GM18909 (cell line): Measurements from ENCODE around the gene PMVK.
"Not testable (repeated sequence)": the region's sequence is repeated elsewhere in the genome, so short reads cannot be mapped to it uniquely, and the experiment has no call there.

ENCODE experiments used
- ATAC-seq: cut with Tn5 transposase; IDR thresholded peaks from one replicate; pipeline ENCODE4 v1.9.1; 2021; ENCODE audit warnings: mild to moderate bottlenecking; ENCODE audit not compliant: unreplicated experiment, poor library complexity

The PMVK gene

DNA sequence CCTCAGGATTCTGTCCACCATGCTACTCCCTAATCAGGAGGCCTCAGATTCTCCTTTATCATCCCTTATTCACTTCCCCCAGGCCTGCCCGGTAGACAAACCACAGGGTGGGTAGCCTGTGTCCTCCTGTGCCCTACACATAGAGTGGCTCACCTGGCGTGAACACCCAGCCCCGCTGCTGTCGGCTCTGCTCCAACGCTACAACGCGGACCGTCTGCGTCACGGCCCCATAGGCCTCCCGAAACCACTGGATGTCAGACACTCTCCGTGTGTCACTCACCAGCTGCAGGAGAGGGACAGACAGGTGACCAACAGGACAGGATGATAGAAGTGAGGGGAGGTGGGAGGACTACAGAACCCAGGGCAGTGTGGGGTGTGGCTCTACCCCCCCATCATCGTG lies 10.3 kb downstream of the PMVK start:
- ATAC-seq = no peak

- ATAC-seq = no peak
Measured at GRCh38 chr1:154925335-154926170, 11.0 kb downstream of the PMVK start.

GRCh38 chr1:154923695-154924094 lies 12.8 kb downstream of the PMVK start:
- ATAC-seq = no peak

GRCh38 chr1:154913273-154913672 lies 23.2 kb downstream of the PMVK start:
- no peak for ATAC-seq

DNA sequence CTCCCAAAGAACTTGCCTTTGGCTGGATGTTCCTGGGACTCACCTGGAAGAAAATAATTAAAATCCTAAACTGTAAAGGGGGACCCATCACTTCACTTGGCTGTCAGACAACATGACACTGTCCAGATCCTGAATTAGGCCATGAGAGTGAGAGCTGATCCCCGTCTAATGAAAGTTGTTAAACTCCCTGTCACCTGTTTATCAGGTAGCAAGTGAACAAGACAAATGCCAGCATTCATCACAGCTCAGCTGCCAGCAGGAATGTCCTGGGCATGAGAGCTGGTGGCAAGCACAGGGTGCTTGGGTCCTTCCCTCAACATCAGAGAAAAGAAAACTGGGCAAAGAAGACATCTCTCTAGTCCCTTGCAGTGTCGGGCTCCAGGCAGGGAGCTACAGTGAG lies 23.8 kb downstream of the PMVK start:
- ATAC-seq = no peak

DNA sequence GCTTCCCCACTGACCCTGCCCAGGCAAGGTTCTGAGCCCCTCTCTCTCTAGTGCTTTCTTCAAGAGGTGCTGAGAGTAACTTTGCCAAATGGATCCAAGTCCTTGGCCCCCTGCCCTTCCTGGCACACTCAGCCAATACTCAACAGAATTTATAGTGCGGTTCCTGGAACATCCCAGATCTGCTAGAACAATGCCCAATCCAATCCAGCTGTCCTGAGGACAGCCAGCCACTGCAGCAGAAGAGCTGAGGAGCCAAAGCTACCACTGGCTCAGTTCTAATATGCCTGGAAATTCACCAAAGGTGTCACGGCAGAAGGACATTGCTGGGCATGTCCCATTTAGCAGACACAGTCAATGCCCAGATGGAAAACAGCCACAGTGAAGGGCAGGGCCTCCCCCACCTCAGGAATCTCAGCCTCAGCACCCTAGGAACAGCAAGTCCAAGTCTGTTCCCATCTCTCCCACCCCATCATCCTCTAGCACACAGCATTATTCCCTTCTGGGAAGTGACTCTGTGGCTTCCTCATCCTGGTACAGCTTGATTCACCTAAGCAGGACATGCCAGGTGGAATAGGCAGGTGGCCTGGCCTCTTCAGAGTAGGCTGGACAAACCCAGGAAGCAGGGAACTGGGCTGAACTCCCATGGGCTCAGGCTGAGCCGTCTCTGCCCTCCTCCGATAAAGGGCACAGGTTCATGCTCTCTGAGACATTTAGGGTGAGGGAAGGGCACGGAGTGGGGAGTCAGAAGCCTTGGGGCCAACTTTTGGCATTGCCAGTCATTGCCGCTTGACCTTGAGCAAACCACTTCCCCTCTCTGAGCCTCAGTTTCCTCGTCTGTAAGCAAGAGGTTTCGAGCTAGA lies 24.6 kb downstream of the PMVK start:
- ATAC-seq = no peak

DNA sequence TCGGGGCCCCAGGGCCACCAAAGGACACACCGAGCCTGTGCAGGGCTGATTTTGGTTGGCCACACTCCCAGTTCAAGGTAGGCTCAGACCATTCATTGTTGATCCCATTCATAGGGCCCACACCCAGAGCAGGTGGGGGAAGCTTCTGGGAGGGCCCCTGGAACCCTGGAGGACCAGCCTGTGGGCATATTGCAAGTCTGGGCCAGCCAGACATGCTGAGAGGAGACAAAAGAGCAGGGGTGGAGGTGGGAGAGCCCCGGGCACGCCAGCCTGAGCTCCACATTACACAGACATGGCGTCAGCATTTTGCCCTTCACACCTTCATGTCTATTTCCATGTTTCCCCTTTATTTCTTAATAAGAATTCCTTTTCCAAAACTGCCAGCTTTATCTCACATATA lies 25.7 kb downstream of the PMVK start:
- ATAC-seq = no peak

DNA sequence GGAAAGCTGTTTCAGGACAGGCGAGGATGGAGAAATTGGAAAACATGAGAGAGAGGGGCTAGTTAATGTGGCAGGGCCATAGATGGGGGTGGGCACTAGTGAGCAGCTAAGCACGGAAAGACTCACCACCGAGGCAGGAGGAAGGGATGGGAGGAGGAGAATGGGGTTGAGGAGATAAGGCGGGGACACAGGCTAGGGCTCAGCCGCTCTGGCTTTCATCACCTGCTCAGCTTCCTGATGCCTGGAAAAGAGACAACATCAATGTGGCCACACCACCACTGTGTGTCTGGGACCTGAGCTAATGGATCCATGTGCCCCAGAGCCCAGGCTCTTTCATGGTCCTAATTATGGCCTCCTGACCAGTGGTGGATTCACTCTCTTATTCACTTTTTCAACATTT lies 27.6 kb downstream of the PMVK start:
- ATAC-seq = no peak

DNA sequence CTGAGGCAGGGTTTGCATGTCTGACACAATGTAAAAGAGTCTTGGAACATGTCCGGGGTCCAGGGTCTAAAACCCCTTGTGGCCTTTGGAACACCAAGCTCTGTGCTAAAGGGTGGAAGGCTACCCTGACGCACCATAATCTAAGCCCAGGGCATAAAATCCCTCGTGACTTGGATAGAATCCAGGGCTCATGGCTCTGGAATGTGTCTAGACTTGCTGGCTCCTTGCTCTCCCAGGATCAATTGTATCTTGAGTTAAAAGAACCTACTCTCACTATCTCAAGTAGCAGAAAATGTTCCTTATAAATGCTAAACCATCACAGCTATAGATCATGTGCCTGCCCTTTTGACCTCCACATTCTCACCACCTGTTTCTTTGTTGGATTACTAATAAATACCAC lies 28.4 kb downstream of the PMVK start:
- ATAC-seq = not testable (repeated sequence)

- ATAC-seq = no peak
Measured at GRCh38 chr1:154906621-154907081, 29.9 kb downstream of the PMVK start.

GRCh38 chr1:154902938-154903566 lies 33.5 kb downstream of the PMVK start:
- no peak for ATAC-seq

DNA sequence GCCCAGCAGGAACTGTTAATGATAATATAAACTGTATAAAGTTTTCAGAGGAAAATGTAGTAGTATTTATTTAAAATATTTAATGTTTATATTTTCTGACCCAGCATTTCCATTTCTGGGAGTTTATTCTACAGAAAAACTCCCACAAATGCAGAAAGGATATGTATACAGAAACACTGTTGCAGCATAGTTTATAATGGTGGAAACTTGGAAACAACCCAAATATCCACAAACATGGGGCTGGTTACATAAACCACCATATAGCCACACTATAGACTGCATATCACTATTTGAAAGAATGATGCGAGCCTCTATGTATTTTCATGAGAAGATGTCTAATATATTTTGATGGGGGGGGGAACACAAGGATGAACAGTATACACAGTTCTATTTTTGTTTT lies 34.9 kb downstream of the PMVK start:
- ATAC-seq = no peak

DNA sequence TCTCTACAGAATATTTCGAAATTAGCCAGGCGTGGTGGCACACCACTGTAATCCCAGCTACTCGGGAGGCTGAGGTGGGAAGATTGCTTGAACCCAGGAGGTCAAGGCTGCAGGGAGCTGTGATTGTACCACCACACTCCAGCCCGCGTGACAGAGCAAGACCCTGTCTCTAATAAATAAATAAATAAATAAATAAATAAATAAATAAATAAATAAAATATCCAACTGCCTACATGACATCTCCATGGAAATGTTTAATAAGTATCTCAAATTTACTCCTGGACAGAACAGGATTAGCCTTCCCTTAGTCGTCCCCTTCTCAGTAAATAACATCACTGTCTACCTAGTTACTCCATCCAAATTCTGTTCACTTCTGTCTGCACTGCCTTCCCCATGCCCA lies 37.5 kb downstream of the PMVK start:
- ATAC-seq = no peak

DNA sequence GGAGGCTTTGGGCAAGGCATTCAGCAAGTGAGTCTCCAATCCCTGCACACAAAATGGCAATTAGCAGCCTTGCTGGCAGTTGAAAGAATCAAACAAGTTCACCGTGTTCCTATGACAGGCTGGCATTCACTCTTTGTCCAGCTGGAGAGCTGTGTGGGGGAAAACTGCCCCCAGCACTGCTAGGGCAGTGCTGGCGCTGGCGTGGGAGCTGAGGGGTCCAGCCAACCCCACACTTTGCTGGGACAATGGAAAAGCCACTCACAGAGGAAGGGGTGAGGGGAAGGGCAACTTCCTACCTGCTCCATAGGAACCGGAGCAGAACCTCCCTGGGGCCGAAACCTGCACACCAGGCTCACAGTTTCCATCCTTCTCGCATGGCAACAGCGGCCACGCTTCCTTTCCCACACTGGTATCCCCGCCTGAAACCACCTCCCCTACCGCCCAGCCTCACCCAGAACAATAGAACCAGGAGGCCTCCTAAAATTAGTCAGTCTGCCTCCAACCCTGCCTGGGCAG lies 39.7 kb downstream of the PMVK start:
- no peak for ATAC-seq

GRCh38 chr1:154895798-154896197 lies 40.7 kb downstream of the PMVK start:
- ATAC-seq = no peak

DNA sequence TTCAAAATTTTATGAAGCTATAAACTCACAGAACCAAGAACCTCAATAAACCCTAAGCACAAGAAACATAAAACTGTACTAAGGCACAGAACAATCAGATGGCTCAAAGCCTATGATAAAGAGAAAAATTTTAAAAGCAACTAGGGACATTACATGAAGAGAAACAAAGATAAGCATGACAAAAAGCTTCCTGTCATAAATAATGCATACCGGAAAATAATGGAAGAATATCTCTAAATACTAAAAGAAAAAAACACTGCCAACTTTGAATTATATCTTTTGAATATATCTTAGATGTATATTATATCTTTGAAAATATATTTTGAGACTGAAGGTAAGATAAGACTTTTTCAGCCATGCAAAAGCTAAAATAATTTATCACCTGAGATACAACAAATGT lies 45.1 kb downstream of the PMVK start:
- no peak for ATAC-seq

- no peak for ATAC-seq
Measured at GRCh38 chr1:154888757-154889156, 47.8 kb downstream of the PMVK start.

GRCh38 chr1:154886281-154887015 lies 50.1 kb downstream of the PMVK start:
- no peak for ATAC-seq

DNA sequence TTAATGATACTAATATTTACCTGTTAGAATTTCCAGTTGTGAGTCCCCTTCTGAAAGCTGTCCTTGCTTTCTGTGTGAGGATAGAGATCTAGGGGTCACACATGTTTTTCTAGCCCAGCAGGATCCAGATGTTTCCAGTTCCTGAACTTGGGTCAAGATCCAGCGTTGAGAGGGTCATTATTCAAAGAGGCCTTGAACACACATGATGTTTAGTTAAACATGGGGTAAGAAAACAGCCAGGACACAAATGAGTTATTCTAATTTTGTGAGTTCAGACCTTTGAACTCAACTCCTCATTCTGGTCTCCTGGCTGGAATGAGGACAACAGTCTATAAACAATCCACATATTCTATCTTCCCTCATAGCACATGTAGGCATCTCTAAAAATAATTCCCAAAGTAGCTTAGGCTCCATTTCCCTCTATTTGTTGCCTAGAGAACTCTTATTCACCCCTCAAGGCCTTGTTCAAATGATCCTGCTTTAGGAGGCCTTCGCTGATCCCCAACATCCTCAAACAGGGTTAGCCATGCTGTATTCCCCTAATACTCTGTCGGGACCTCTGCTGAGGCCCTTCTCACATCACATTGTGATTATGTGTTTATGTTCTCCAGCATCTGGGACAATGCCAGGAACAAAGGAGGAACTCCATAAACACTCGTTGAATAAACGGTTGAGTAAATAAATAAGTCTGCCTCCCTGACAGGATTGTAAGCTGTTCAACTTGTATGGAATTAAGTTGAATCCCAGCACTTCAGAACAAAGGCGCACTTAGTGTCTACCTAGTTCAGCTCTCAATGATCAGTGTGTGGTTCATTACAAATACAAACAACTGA lies 51.4 kb downstream of the PMVK start:
- ATAC-seq = no peak
